Retinal pigment epithelial cell (primary cell): ENCODE measurements around the gene RGS19.

Experiments used
- DNase-seq: peaks from one replicate; pipeline ENCODE4 v3.0.0-alpha.2; 2010; ENCODE audit warnings: low read depth
- H3K4me3 ChIP-seq: 2 replicates; pipeline ENCODE4 v1.5.1; 2011; ENCODE audit warnings: mild to moderate bottlenecking, low read length, control low read depth, moderate library complexity
- CTCF ChIP-seq: conservative IDR thresholded peaks from 2 replicates; pipeline ENCODE4 v1.5.1; 2011; ENCODE audit warnings: low read depth, low read length, control low read depth, inconsistent platforms

RGS19 gene

GRCh38 chr20:64077094-64077493 is 2.2 kb downstream of the RGS19 start:
- no peak for DNase-seq
- TF ChIP-seq CTCF = no peak
- H3K4me3 ChIP-seq = no peak overlapping the region

GRCh38 chr20:64076061-64076997 is 3.0 kb downstream of the RGS19 start:
- DNase-seq = no peak
- no peak for TF ChIP-seq CTCF
- no peak overlapping the region for H3K4me3 ChIP-seq

- no peak for TF ChIP-seq CTCF
Observed at GRCh38 chr20:64075556-64075955, 3.8 kb downstream of the RGS19 start.

GRCh38 chr20:64074963-64075362 is 4.4 kb downstream of the RGS19 start:
- no peak for DNase-seq
- TF ChIP-seq CTCF = no peak
- no peak overlapping the region for H3K4me3 ChIP-seq

More at GRCh38 chr20:64075556-64075955, 3.8 kb downstream of the RGS19 start:
- H3K4me3 ChIP-seq = no peak overlapping the region
- DNase-seq = no peak

- no peak overlapping the region for H3K4me3 ChIP-seq
- no peak for TF ChIP-seq CTCF
- DNase-seq = no peak
Observed at GRCh38 chr20:64074184-64074789, 5.0 kb downstream of the RGS19 start.

- no peak for TF ChIP-seq CTCF
- H3K4me3 ChIP-seq = no peak overlapping the region
Observed at GRCh38 chr20:64073476-64074183, 5.7 kb downstream of the RGS19 start.

More at GRCh38 chr20:64073476-64074183, 5.7 kb downstream of the RGS19 start:
- DNase-seq = no peak
